Ishikawa (cell line): ENCODE data around the gene SLC25A40.

Source experiments
- CEBPB ChIP-seq: IDR thresholded peaks from 2 replicates; pipeline ENCODE4 v1.6.1; 2012
- CREB1 ChIP-seq: IDR thresholded peaks from 2 replicates; pipeline ENCODE4 v1.6.1; 2012; ENCODE audit warnings: low read depth
- EGR1 ChIP-seq: IDR thresholded peaks from 2 replicates; pipeline ENCODE4 v1.6.1; 2012
- EP300 ChIP-seq: IDR thresholded peaks from 2 replicates; pipeline ENCODE4 v1.6.1; 2012; ENCODE audit warnings: borderline replicate concordance
- FOXM1 ChIP-seq: IDR thresholded peaks from 2 replicates; pipeline ENCODE4 v1.6.1; 2012; ENCODE audit warnings: low read depth, borderline replicate concordance
- NFIC ChIP-seq: IDR thresholded peaks from 2 replicates; pipeline ENCODE4 v1.6.1; 2012
- RAD21 ChIP-seq: IDR thresholded peaks from 2 replicates; pipeline ENCODE4 v1.6.1; 2012; ENCODE audit warnings: low read depth
- REST ChIP-seq: IDR thresholded peaks from 2 replicates; pipeline ENCODE4 v1.6.1; 2012; ENCODE audit warnings: low read depth, mild to moderate bottlenecking
- TAF1 ChIP-seq: IDR thresholded peaks from 2 replicates; pipeline ENCODE4 v1.6.1; 2012; ENCODE audit warnings: low read depth, mild to moderate bottlenecking
- TCF12 ChIP-seq: IDR thresholded peaks from 2 replicates; pipeline ENCODE4 v1.6.1; 2012; ENCODE audit warnings: low read depth
- TEAD4 ChIP-seq: IDR thresholded peaks from 2 replicates; pipeline ENCODE4 v1.6.1; 2012
- USF1 ChIP-seq: IDR thresholded peaks from 2 replicates; pipeline ENCODE4 v1.6.1; 2012
- YY1 ChIP-seq: IDR thresholded peaks from 2 replicates; pipeline ENCODE4 v1.6.1; 2012; ENCODE audit warnings: low read depth
- ZBTB7A ChIP-seq: IDR thresholded peaks from 2 replicates; pipeline ENCODE4 v1.6.1; 2012; ENCODE audit warnings: low read depth
- TF ChIP-seq, protein P1 (sequence below): IDR thresholded peaks from 2 replicates; pipeline ENCODE4 v1.6.1; 2012

Gene SLC25A40

DNA sequence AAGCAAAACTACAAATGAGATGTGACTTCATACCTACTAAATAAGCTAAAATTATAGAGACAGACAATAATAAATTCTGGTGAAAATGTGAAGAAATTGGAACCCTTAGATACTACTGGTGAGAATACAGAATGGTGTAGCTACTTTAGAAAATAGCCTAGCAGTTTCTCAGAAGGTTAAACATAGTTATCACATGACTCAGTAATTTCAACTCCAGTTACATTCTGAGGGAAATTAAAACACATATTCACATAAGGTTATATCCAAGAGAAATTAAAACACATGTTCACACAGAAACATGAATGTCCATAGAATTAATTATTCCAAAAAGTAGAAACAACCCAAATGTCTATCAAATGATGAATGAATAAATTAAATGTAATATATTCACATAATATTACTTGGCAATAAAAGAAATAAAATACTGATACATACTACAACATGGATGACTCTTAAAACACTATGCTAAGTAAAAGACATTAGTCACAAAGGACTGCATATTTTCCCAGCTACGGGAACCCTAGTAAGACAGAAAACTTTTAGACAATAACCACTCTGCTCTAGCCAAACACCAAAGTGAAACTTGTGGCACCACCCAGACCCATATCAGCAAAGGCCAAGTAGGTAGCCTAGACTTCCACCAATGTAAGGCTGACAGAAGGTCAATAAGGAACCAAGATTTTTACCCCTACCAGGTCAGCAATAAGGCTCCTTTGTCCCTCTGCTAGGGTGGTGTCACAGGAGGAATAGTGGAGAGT is 25.1 kb downstream of the SLC25A40 start:
- TF ChIP-seq EP300 (no peak), RAD21 (no peak), ZBTB7A (no peak), USF1 (no peak), FOXM1 (no peak)
- TF ChIP-seq, protein P1, sequence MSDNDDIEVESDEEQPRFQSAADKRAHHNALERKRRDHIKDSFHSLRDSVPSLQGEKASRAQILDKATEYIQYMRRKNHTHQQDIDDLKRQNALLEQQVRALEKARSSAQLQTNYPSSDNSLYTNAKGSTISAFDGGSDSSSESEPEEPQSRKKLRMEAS, result no peak

DNA sequence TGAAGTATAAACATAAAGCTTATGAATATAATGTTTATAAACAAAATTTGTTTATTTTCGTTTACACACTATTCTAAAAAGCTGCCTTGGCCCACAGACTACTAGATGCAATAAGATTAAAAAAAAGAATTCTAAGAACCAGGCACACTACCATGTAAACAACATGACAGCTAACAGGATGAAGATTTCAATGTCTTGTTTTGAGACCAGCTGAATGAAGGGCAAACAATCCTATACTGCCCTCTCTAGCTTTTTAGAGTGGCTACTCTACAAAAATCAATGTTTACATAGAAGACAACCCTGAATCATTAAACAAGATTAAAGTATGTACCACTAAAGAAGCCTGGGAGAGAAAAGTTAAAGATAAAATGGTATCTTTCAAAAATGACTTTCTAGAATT is 38.6 kb downstream of the SLC25A40 start:
- no peak for TF ChIP-seq TEAD4
- no peak for TF ChIP-seq RAD21
- TF ChIP-seq YY1, result no peak
- no peak for TF ChIP-seq FOXM1
- TF ChIP-seq TCF12, result no peak
- no peak for TF ChIP-seq ZBTB7A
- TF ChIP-seq, protein P1, result no peak
- TF ChIP-seq TAF1, result no peak

DNA sequence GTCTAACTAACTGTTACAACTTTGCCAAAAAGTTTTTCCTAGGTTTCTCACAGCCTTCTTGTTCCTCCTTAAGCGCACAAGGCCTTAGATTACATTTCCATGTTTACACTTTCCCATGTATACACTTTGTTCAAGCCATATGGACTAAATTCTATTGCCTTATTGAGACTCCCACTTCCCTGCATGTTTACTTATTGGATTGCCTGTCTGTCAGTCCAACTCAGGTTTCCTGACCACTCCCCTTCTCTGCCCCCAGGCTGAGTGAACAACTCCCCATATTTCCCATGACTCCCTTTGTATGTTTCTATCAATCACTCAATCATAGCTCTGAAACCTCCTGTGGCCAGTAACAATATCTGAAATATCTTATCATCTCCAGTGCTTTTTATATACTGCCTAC is 43.0 kb downstream of the SLC25A40 start:
- TF ChIP-seq ZBTB7A (no peak), REST (no peak), TAF1 (no peak), EP300 (no peak), FOXM1 (no peak), CREB1 (no peak), CEBPB (no peak)

GRCh38 chr7:87831097-87831496 is 45.1 kb downstream of the SLC25A40 start:
- no peak for TF ChIP-seq ZBTB7A
- no peak for TF ChIP-seq NFIC

DNA sequence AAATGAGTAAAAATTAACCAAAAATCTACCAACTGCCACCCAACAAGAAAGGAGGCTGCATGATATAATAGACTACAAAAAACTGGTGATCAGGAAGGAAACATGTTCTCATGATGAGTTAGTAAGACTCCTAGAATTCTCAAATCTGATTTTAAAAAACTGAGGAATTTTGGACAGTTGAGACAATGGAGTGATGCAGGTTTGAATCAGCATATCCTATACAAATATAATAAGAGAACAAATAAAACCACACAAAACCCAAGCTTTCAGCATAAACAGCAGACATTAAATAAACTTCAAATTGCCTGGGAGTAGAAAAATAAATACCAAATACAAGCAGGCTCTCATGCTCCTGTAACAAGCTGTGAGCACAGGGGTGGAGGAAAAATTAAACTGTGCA is 57.8 kb downstream of the SLC25A40 start:
- TF ChIP-seq CEBPB (no peak), NFIC (no peak), FOXM1 (no peak), RAD21 (no peak), TEAD4 (no peak), TCF12 (no peak), REST (no peak), USF1 (no peak), EGR1 (no peak), CREB1 (no peak), EP300 (no peak), YY1 (no peak)
- TF ChIP-seq, protein P1, result no peak

DNA sequence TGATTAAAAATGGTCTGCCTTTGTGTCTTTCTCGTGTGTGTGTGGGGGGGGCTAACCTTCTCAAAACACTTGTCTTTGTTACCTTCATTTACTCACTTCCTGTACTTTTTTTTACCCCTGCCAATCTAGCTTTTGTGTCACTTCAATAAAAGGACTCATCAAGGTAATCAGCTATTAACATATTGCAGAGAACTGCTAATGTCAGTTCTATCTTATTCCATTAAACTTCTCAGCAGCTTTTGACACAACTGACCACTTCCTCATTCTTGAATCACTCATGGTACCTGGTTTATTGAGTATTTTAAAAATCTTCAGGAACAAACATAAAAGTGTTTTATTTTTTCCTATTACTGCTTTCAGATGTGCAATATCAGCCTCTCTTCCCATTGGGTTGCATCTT is 59.8 kb downstream of the SLC25A40 start:
- TF ChIP-seq TCF12, result no peak
- TF ChIP-seq CEBPB, result no peak
- no peak for TF ChIP-seq RAD21
- TF ChIP-seq CREB1, result no peak
- TF ChIP-seq NFIC, result no peak
- TF ChIP-seq FOXM1, result no peak
- TF ChIP-seq YY1, result no peak
- no peak for TF ChIP-seq EP300
- TF ChIP-seq, protein P1, result no peak
- TF ChIP-seq ZBTB7A, result no peak
- TF ChIP-seq TAF1, result no peak
- no peak for TF ChIP-seq EGR1
- TF ChIP-seq REST, result no peak
- no peak for TF ChIP-seq TEAD4
- no peak for TF ChIP-seq USF1
